Measurements from ENCODE around the gene TRPV6.

TRPV6 gene

GRCh38 chr7:142885311-142886230 is at the start of gene TRPV6:
Gene TRPV6, minus strand, starts transcription at chr7:142885745.
- H3K36me3 Mint-ChIP-seq (ENCODE audit: low read depth): no peaks in the 10 kb centered on the region
- intact Hi-C loops (cut with micrococcal nuclease): loop anchor here (10.0 kb wide), 1 partner anchor 329 kb away; no protein-coding TSS in a partner anchor

GRCh38 chr7:142934056-142934455 is 48.5 kb upstream of the TRPV6 start:
- intact Hi-C loops (cut with micrococcal nuclease): no loop called here
- Mint-ChIP-seq H3K27me3 (peaks cover 6% of the 10 kb centered on the region), H3K27ac (no peak overlapping the region), H3K4me3 (no peak overlapping the region), H3K9me3 (peaks cover 8% of the 10 kb centered on the region), H3K36me3 (ENCODE audit: low read depth) (no peaks in the 10 kb centered on the region), H3K4me1 (ENCODE audit: low read depth) (peaks cover 1% of the 10 kb centered on the region)

More at GRCh38 chr7:142885311-142886230, at the start of gene TRPV6:
- H3K27ac Mint-ChIP-seq: no peak within 1 kb of the TSS
- H3K4me3 Mint-ChIP-seq: no peak within 1 kb of the TSS
- peaks cover 6% of the 10 kb centered on the region for H3K27me3 Mint-ChIP-seq
- no peaks in the 10 kb centered on the region for H3K4me1 Mint-ChIP-seq (ENCODE audit: low read depth)
- no peaks in the 10 kb centered on the region for H3K9me3 Mint-ChIP-seq

- Mint-ChIP-seq H3K27me3 (peaks cover 4% of the 10 kb centered on the region), H3K9me3 (peaks cover 8% of the 10 kb centered on the region), H3K36me3 (ENCODE audit: low read depth) (no peaks in the 10 kb centered on the region), H3K27ac (no peak within 1 kb of the TSS), H3K4me3 (no peak within 1 kb of the TSS), H3K4me1 (ENCODE audit: low read depth) (peaks cover 6% of the 10 kb centered on the region)
- intact Hi-C loops (cut with micrococcal nuclease): no loop called here
These were observed 48.1 kb upstream of the TRPV6 start, which contains the start of gene TRPV5 for GRCh38 chr7:142933624-142934023. Gene TRPV5, minus strand, starts transcription at chr7:142933746. Its CDS starts 287 bp downstream, at chr7:142933459.

- H3K4me1 Mint-ChIP-seq (ENCODE audit: low read depth): peaks cover 11% of the 10 kb centered on the region
- H3K27ac Mint-ChIP-seq: no peak overlapping the region
- peaks cover 4% of the 10 kb centered on the region for H3K27me3 Mint-ChIP-seq
- no peak overlapping the region for H3K4me3 Mint-ChIP-seq
- peaks cover 8% of the 10 kb centered on the region for H3K9me3 Mint-ChIP-seq
- peaks cover 5% of the 10 kb centered on the region for H3K36me3 Mint-ChIP-seq (ENCODE audit: low read depth)
- intact Hi-C loops (cut with micrococcal nuclease): no loop called here
These were observed 47.5 kb upstream of the TRPV6 start for GRCh38 chr7:142933092-142933475.

- Mint-ChIP-seq H3K36me3 (ENCODE audit: low read depth) (peaks cover 11% of the 10 kb centered on the region), H3K27me3 (peaks cover 4% of the 10 kb centered on the region), H3K27ac (no peak overlapping the region), H3K4me3 (no peak overlapping the region), H3K9me3 (peaks cover 13% of the 10 kb centered on the region), H3K4me1 (ENCODE audit: low read depth) (peaks cover 16% of the 10 kb centered on the region)
- intact Hi-C loops (cut with micrococcal nuclease): no loop called here
These were observed 47.0 kb upstream of the TRPV6 start for GRCh38 chr7:142932386-142933091.

GRCh38 chr7:142930126-142930730 is 44.7 kb upstream of the TRPV6 start:
- peaks cover 4% of the 10 kb centered on the region for H3K27me3 Mint-ChIP-seq
- H3K4me1 Mint-ChIP-seq (ENCODE audit: low read depth): peaks cover 36% of the 10 kb centered on the region
- peaks cover 13% of the 10 kb centered on the region for H3K36me3 Mint-ChIP-seq (ENCODE audit: low read depth)
- intact Hi-C loops (cut with micrococcal nuclease): no loop called here
- peaks cover 36% of the 10 kb centered on the region for H3K9me3 Mint-ChIP-seq
- no peak overlapping the region for H3K27ac Mint-ChIP-seq
- H3K4me3 Mint-ChIP-seq: no peak overlapping the region

- no peak overlapping the region for H3K4me3 Mint-ChIP-seq
- H3K4me1 Mint-ChIP-seq (ENCODE audit: low read depth): peaks cover 36% of the 10 kb centered on the region
- H3K9me3 Mint-ChIP-seq: peaks cover 36% of the 10 kb centered on the region
- H3K27ac Mint-ChIP-seq: peak overlapping the region; percentile 84
- peaks cover 13% of the 10 kb centered on the region for H3K36me3 Mint-ChIP-seq (ENCODE audit: low read depth)
- intact Hi-C loops (cut with micrococcal nuclease): no loop called here
- H3K27me3 Mint-ChIP-seq: no peaks in the 10 kb centered on the region
These were observed 42.4 kb upstream of the TRPV6 start for GRCh38 chr7:142927949-142928348.

- Mint-ChIP-seq H3K4me3 (peak overlapping the region; percentile 4), H3K4me1 (ENCODE audit: low read depth) (peaks cover 36% of the 10 kb centered on the region), H3K9me3 (peaks cover 36% of the 10 kb centered on the region), H3K27me3 (no peaks in the 10 kb centered on the region), H3K36me3 (ENCODE audit: low read depth) (peaks cover 13% of the 10 kb centered on the region), H3K27ac (peak overlapping the region; percentile 84)
- intact Hi-C loops (cut with micrococcal nuclease): no loop called here
These were observed 41.7 kb upstream of the TRPV6 start for GRCh38 chr7:142927085-142927745.

- H3K4me3 Mint-ChIP-seq: no peak overlapping the region
- H3K4me1 Mint-ChIP-seq (ENCODE audit: low read depth): peaks cover 36% of the 10 kb centered on the region
- intact Hi-C loops (cut with micrococcal nuclease): no loop called here
- peak overlapping the region; percentile 84 for H3K27ac Mint-ChIP-seq
- H3K9me3 Mint-ChIP-seq: peaks cover 35% of the 10 kb centered on the region
- peaks cover 13% of the 10 kb centered on the region for H3K36me3 Mint-ChIP-seq (ENCODE audit: low read depth)
- no peaks in the 10 kb centered on the region for H3K27me3 Mint-ChIP-seq
These were observed 39.9 kb upstream of the TRPV6 start for GRCh38 chr7:142925413-142925812.

- H3K4me3 Mint-ChIP-seq: no peak overlapping the region
- no peaks in the 10 kb centered on the region for H3K27me3 Mint-ChIP-seq
- no peak overlapping the region for H3K27ac Mint-ChIP-seq
- H3K36me3 Mint-ChIP-seq (ENCODE audit: low read depth): peaks cover 11% of the 10 kb centered on the region
- intact Hi-C loops (cut with micrococcal nuclease): no loop called here
- H3K4me1 Mint-ChIP-seq (ENCODE audit: low read depth): peaks cover 28% of the 10 kb centered on the region
- peaks cover 28% of the 10 kb centered on the region for H3K9me3 Mint-ChIP-seq
These were observed 37.8 kb upstream of the TRPV6 start for GRCh38 chr7:142923391-142923790.

- Mint-ChIP-seq H3K4me1 (ENCODE audit: low read depth) (no peaks in the 10 kb centered on the region), H3K9me3 (no peaks in the 10 kb centered on the region), H3K4me3 (no peak overlapping the region), H3K27me3 (peaks cover 2% of the 10 kb centered on the region), H3K36me3 (ENCODE audit: low read depth) (no peaks in the 10 kb centered on the region), H3K27ac (no peak overlapping the region)
- intact Hi-C loops (cut with micrococcal nuclease): no loop called here
These were observed 34.1 kb upstream of the TRPV6 start for GRCh38 chr7:142919656-142920055.

- no peaks in the 10 kb centered on the region for H3K9me3 Mint-ChIP-seq
- no peaks in the 10 kb centered on the region for H3K36me3 Mint-ChIP-seq (ENCODE audit: low read depth)
- no peak overlapping the region for H3K4me3 Mint-ChIP-seq
- intact Hi-C loops (cut with micrococcal nuclease): no loop called here
- peaks cover 5% of the 10 kb centered on the region for H3K4me1 Mint-ChIP-seq (ENCODE audit: low read depth)
- H3K27me3 Mint-ChIP-seq: peaks cover 2% of the 10 kb centered on the region
- H3K27ac Mint-ChIP-seq: no peak overlapping the region
These were observed 33.4 kb upstream of the TRPV6 start for GRCh38 chr7:142918901-142919300.

GRCh38 chr7:142917447-142917846 is 31.9 kb upstream of the TRPV6 start:
- no peak overlapping the region for H3K27ac Mint-ChIP-seq
- intact Hi-C loops (cut with micrococcal nuclease): no loop called here
- no peak overlapping the region for H3K4me3 Mint-ChIP-seq
- peaks cover 9% of the 10 kb centered on the region for H3K4me1 Mint-ChIP-seq (ENCODE audit: low read depth)
- H3K9me3 Mint-ChIP-seq: no peaks in the 10 kb centered on the region
- peaks cover 5% of the 10 kb centered on the region for H3K27me3 Mint-ChIP-seq
- H3K36me3 Mint-ChIP-seq (ENCODE audit: low read depth): no peaks in the 10 kb centered on the region

Measured in dendritic cell treated with granulocyte-macrophage colony-stimulating factor and Interleukin-4, amounts not matched to agents 40 ng/mL and 50 ng/mL, for 4 days (primary cell).